H1 (cell line): ENCODE results near the gene APOL5. TPM values are rescaled to one million over a fixed set of nuclear protein-coding genes. Genes with fewer than 3 reads are reported as not detected.

Experiments
- BRCA1 ChIP-seq: IDR thresholded peaks from 2 replicates; pipeline ENCODE4 v1.6.1; 2012; ENCODE audit warnings: low read depth, low read length, improper control_type of control experiment
- CREB1 ChIP-seq: IDR thresholded peaks from 2 replicates; pipeline ENCODE4 v1.6.1; 2012; ENCODE audit warnings: inconsistent platforms
- EGR1 ChIP-seq: IDR thresholded peaks from 2 replicates; pipeline ENCODE4 v1.6.1; 2011; ENCODE audit warnings: low read depth, low read length, borderline replicate concordance
- HDAC6 ChIP-seq: IDR thresholded peaks from one replicate; pipeline ENCODE4 v1.7.1; 2012; ENCODE audit warnings: low read depth, mild to moderate bottlenecking, inconsistent platforms, low read length, moderate library complexity
- JUN ChIP-seq: IDR thresholded peaks from 2 replicates; pipeline ENCODE4 v1.6.1; 2011; ENCODE audit warnings: low read depth, mild to moderate bottlenecking, improper control_type of control experiment, low read length
- POLR2A ChIP-seq, 2 experiments: IDR thresholded peaks; 1 replicate in 1 of 2; 2 replicates in 1 of 2; pipeline ENCODE4 v1.6.1; 2011; ENCODE audit warnings: low read depth in 2 of 2, low read length in 2 of 2, mild to moderate bottlenecking in 2 of 2; ENCODE audit errors: control extremely low read depth in 1 of 2
- POLR2AphosphoS5 ChIP-seq: IDR thresholded peaks from 2 replicates; pipeline ENCODE4 v1.6.1; 2011; ENCODE audit warnings: low read depth, low read length
- RFX5 ChIP-seq: IDR thresholded peaks from 2 replicates; pipeline ENCODE4 v1.6.1; 2011; ENCODE audit warnings: low read depth, low read length, improper control_type of control experiment, borderline replicate concordance
- SP4 ChIP-seq: IDR thresholded peaks from 2 replicates; pipeline ENCODE4 v1.6.1; 2012; ENCODE audit warnings: low read length, inconsistent platforms
- TAF1 ChIP-seq: IDR thresholded peaks from 2 replicates; pipeline ENCODE4 v1.6.1; 2011; ENCODE audit warnings: mild to moderate bottlenecking, low read depth, low read length
- polyA plus RNA-seq, 7 experiments: library from polyadenylated mRNA; depleted of rRNA in 3 of 7; stranded (reverse) in 5 of 7; unstranded in 2 of 7; fragments of >200 nt in 5 of 7; fragments of 200-250 nt in 2 of 7; gene quantifications; 1 replicate in 5 of 7; 2 replicates in 1 of 7; 4 replicates in 1 of 7; pipeline versions ENCODE4 v1.2.1 to v1.2.3, GENCODE V29; 2011 to 2013; ENCODE audit warnings: missing spikeins in 2 of 7, mixed read lengths in 2 of 7
- total RNA-seq: library from RNA; stranded (reverse); fragmentation: NEBNext Ultra II Directional; extraction: Animal tissue kit (Norgen Biotek cat#: 25700); gene quantifications from 2 replicates; pipeline ENCODE4 v1.2.1, GENCODE V29; 2021
- TF ChIP-seq, protein P1 (sequence below): fragments of 300-600 bp; sonication (generic); IDR thresholded peaks from 2 replicates; pipeline ENCODE4 v1.7.1; 2012; ENCODE audit warnings: low read length, moderate library complexity, mild to moderate bottlenecking, inconsistent platforms; ENCODE audit not compliant: insufficient replicate concordance
- TF ChIP-seq, protein P2 (sequence below): IDR thresholded peaks from 2 replicates; pipeline ENCODE4 v1.6.1; 2012; ENCODE audit warnings: inconsistent platforms

The APOL5 gene
- total and polyA plus RNA-seq, 2 of the 8 experiments (the other 6 are each of a cell fraction or from before 2014, with no cell fraction given), result not detected

DNA sequence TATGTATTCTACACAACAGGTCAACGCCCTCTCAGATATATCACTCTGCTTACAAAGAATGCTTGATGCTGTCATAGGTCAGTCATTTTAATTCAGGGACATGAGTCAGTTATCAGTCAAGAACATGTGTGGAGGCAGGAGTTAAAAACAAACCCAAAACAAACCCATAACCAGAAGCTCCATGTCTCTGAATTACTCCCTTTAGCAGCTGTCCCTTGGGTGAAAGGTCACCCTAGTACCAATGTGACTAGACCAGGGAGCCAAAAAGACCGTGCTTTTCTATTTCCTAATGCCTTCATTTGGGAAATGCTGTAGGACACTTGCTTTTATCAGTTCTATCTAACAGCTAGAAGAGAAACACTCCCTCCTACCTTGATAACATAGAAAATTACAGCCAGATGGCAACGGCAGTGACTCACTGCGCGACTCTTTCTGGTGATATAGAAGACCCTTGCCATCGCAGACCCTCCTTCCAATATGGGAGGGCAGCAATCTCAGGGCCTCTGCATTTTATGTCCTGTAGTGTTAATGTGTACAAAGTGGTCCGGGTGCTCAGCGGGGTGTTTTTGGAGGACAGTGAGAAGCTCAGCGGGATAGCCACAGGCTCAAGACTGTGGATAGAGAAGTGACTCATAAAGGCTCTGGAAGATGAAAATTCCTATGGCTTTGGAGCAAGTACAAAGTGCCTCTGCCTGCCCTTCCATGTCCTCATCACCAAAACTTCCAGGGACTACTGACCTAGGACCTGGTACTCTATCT lies 24.8 kb downstream of the APOL5 start (continued):
- TF ChIP-seq, protein P1, sequence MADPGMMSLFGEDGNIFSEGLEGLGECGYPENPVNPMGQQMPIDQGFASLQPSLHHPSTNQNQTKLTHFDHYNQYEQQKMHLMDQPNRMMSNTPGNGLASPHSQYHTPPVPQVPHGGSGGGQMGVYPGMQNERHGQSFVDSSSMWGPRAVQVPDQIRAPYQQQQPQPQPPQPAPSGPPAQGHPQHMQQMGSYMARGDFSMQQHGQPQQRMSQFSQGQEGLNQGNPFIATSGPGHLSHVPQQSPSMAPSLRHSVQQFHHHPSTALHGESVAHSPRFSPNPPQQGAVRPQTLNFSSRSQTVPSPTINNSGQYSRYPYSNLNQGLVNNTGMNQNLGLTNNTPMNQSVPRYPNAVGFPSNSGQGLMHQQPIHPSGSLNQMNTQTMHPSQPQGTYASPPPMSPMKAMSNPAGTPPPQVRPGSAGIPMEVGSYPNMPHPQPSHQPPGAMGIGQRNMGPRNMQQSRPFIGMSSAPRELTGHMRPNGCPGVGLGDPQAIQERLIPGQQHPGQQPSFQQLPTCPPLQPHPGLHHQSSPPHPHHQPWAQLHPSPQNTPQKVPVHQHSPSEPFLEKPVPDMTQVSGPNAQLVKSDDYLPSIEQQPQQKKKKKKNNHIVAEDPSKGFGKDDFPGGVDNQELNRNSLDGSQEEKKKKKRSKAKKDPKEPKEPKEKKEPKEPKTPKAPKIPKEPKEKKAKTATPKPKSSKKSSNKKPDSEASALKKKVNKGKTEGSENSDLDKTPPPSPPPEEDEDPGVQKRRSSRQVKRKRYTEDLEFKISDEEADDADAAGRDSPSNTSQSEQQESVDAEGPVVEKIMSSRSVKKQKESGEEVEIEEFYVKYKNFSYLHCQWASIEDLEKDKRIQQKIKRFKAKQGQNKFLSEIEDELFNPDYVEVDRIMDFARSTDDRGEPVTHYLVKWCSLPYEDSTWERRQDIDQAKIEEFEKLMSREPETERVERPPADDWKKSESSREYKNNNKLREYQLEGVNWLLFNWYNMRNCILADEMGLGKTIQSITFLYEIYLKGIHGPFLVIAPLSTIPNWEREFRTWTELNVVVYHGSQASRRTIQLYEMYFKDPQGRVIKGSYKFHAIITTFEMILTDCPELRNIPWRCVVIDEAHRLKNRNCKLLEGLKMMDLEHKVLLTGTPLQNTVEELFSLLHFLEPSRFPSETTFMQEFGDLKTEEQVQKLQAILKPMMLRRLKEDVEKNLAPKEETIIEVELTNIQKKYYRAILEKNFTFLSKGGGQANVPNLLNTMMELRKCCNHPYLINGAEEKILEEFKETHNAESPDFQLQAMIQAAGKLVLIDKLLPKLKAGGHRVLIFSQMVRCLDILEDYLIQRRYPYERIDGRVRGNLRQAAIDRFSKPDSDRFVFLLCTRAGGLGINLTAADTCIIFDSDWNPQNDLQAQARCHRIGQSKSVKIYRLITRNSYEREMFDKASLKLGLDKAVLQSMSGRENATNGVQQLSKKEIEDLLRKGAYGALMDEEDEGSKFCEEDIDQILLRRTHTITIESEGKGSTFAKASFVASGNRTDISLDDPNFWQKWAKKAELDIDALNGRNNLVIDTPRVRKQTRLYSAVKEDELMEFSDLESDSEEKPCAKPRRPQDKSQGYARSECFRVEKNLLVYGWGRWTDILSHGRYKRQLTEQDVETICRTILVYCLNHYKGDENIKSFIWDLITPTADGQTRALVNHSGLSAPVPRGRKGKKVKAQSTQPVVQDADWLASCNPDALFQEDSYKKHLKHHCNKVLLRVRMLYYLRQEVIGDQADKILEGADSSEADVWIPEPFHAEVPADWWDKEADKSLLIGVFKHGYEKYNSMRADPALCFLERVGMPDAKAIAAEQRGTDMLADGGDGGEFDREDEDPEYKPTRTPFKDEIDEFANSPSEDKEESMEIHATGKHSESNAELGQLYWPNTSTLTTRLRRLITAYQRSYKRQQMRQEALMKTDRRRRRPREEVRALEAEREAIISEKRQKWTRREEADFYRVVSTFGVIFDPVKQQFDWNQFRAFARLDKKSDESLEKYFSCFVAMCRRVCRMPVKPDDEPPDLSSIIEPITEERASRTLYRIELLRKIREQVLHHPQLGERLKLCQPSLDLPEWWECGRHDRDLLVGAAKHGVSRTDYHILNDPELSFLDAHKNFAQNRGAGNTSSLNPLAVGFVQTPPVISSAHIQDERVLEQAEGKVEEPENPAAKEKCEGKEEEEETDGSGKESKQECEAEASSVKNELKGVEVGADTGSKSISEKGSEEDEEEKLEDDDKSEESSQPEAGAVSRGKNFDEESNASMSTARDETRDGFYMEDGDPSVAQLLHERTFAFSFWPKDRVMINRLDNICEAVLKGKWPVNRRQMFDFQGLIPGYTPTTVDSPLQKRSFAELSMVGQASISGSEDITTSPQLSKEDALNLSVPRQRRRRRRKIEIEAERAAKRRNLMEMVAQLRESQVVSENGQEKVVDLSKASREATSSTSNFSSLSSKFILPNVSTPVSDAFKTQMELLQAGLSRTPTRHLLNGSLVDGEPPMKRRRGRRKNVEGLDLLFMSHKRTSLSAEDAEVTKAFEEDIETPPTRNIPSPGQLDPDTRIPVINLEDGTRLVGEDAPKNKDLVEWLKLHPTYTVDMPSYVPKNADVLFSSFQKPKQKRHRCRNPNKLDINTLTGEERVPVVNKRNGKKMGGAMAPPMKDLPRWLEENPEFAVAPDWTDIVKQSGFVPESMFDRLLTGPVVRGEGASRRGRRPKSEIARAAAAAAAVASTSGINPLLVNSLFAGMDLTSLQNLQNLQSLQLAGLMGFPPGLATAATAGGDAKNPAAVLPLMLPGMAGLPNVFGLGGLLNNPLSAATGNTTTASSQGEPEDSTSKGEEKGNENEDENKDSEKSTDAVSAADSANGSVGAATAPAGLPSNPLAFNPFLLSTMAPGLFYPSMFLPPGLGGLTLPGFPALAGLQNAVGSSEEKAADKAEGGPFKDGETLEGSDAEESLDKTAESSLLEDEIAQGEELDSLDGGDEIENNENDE, result no peak
- TF ChIP-seq BRCA1, result no peak
- no peak for TF ChIP-seq JUN
- TF ChIP-seq TAF1, result no peak
- no peak for TF ChIP-seq SP4
- TF ChIP-seq POLR2A (IDR thresholded peaks at IDR 0.05; ENCODE audit: control extremely low read depth in 1 of 2, low read depth in 2 of 2, low read length in 2 of 2), result no peak
- no peak for TF ChIP-seq CREB1
- TF ChIP-seq, protein P2, sequence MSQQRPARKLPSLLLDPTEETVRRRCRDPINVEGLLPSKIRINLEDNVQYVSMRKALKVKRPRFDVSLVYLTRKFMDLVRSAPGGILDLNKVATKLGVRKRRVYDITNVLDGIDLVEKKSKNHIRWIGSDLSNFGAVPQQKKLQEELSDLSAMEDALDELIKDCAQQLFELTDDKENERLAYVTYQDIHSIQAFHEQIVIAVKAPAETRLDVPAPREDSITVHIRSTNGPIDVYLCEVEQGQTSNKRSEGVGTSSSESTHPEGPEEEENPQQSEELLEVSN, result no peak
- no peak for TF ChIP-seq EGR1
- TF ChIP-seq POLR2AphosphoS5, result no peak
- TF ChIP-seq HDAC6, result no peak
- TF ChIP-seq RFX5, result no peak
